ENCODE data around the gene MLF2. TPM values are rescaled to one million over a fixed set of nuclear protein-coding genes. Genes with fewer than 3 reads are reported as not detected.

MLF2 gene
- total RNA-seq, 1 experiment from 2014 or later = 278 TPM

DNA sequence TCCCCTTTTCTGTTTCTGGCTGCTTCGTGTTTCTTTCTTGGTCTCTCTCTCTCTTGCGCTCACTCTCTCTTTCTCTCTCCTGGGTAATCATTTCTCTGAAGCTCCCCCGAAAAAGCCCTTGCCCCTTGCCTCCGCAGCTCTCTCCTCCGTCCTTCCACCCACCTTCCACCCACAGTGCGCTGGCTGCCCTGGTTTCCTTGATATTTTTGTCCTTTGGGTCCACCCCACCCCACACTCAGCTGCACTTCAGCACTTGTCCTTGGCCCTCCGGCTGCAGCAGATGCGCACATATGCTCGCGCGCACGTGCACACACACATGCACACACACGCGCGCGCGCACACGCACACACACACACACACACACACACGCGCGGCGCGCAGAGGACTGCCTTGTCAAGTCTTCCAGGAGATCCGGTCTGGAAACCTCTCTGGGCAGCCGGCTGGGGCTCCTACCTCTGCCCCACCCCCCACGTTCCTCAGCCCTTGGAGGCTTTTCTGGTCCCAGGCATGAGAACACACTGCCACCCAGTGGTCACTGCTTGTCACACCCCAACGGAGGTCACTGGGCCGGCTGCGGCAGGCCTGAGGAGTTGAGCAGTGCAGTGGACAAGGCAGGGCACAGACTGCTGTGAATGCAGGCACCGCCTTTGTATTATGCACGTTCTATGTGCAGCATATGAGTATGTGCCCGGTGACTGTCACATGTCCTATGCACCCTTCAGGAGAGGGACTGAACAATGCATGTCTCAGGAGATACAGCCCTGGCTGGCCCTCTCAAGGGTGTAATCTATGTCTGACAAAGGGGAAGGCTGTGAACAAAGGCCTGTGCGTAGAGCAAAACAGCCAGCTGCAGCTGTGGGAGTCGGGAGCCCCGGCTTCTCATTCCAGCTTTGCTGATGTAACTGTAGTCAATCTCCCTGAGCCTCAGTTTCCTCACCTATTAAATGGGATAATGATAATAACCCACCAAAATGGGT is 25.9 kb upstream of the MLF2 start:
- peak; percentile 90 for DNase-seq (ENCODE audit: low read depth)

- DNase-seq (ENCODE audit: low read depth) = no peak
Observed at GRCh38 chr12:6778217-6778573, 25.3 kb upstream of the MLF2 start.

GRCh38 chr12:6777386-6777785 is 24.4 kb upstream of the MLF2 start:
- DNase-seq (ENCODE audit: low read depth) = no peak

- DNase-seq (ENCODE audit: low read depth) = no peak
Observed at GRCh38 chr12:6775185-6776174, 22.5 kb upstream of the MLF2 start.

- DNase-seq (ENCODE audit: low read depth) = no peak
Observed at GRCh38 chr12:6774499-6775062, 21.6 kb upstream of the MLF2 start.

DNA sequence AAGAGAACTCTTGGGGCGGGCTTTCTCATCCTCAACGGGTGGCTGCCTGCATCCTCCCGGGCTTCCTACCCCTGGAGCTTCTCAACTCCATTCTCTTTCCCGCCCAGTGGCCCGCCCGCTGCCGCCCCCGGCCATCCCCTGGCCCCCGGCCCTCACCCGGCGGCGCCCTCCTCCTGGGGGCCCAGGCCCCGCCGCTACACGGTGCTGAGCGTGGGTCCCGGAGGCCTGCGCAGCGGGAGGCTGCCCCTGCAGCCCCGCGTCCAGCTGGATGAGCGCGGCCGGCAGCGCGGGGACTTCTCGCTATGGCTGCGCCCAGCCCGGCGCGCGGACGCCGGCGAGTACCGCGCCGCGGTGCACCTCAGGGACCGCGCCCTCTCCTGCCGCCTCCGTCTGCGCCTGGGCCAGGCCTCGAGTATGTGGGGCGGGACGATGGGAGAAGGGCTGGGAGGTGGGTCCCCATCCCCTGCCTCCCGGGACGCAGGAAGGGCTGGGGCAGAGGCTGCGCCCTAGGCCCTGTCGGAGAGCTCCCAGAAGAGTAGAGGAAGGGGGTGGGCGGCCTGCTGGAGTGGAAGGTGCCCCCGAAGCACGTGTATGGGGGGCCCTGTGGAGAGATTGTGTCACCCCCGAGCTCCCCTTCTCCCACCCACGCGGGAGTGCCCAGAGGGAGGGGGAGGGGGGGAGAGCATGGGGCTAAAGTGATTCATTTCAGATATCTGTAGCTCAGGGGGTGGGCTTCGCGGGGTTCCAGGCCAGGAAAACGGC is 20.8 kb upstream of the MLF2 start:
- DNase-seq (ENCODE audit: low read depth) = no peak

DNA sequence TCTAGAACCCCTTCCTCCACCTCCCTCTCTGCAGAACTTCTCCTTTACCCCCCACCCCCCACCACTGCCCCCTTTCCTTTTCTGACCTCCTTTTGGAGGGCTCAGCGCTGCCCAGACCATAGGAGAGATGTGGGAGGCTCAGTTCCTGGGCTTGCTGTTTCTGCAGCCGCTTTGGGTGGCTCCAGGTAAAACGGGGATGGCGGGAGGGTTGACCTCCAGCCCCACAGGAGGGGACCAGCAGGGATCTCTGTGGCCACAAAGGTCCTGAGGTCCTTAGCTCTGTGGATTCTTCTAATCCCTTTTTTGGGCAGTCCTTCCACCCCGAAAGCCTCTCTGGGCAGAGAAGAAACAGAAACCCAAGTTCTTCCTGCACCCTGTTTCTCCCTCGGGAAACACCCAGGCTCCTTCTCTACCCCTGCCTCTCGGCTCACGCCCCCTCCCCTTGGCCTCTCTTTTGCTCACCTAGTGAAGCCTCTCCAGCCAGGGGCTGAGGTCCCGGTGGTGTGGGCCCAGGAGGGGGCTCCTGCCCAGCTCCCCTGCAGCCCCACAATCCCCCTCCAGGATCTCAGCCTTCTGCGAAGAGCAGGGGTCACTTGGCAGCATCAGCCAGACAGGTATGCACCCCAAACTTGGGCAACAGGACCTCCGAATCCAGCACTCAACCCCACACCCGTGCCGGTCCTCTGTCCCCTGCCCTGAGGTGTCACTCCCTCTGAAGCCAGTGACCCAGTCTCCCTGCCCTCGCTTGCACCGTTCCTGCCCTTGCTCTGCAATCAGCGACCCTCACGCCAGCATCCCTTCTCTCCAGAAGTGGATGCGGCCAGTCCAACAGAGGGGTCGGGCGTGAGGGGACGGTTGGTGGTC is 20.0 kb upstream of the MLF2 start:
- DNase-seq (ENCODE audit: low read depth) = no peak

GRCh38 chr12:6772331-6772695 is 19.4 kb upstream of the MLF2 start, which contains the start of gene LAG3:
LAG3 (plus strand) TSS chr12:6772520; CDS start chr12:6772853, 333 bp downstream.
- DNase-seq (ENCODE audit: low read depth) = no peak

- peak; percentile 22 for DNase-seq (ENCODE audit: low read depth)
Observed at GRCh38 chr12:6771509-6772330, 18.8 kb upstream of the MLF2 start.

- DNase-seq (ENCODE audit: low read depth) = peak; percentile 41
Observed at GRCh38 chr12:6771091-6771495, 18.2 kb upstream of the MLF2 start.

DNA sequence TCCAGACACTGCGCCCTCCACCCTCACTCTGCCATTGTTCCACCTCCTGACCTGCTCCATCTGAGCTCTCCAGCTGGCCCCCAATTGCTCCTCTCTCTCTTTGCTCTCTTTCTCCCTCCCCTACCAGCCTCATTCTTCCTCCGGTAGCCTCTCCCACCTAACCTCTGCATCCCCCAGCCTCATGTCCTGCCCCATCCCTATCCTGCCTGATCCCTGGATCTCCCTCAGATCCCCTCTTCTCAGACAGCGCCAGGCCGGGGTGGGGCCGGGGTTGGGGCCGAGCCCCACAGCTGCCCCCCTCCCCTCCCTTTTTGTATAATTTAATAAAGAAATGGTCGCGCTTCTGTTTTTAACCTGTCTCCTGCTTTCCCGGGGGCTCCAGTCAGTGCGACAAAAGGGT is 17.7 kb upstream of the MLF2 start:
- no peak for DNase-seq (ENCODE audit: low read depth)

GRCh38 chr12:6770094-6770493 is 17.2 kb upstream of the MLF2 start:
- DNase-seq (ENCODE audit: low read depth) = no peak

GRCh38 chr12:6769666-6770065 is 16.7 kb upstream of the MLF2 start:
- no peak for DNase-seq (ENCODE audit: low read depth)

DNA sequence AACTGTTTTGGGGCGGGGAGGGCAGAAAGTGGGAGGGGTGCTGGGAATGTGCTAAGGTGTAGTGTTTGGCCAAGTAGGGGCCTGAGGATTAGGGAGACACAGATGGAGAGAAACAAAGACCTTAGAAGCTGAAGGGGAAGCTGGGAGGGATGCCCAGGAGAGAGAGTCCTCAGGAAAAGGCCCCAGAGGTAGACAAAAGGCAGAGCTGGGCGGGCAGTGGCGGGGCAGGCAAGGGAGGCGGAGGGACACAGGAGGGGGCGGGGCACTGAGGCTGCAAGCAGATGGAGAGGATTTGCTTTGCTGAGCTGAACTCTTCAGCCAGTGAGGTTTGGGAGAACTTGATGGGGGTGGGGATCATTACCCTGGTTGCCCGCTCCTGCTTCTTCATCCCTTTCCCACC is 16.0 kb upstream of the MLF2 start:
- DNase-seq (ENCODE audit: low read depth) = peak; percentile 24

GRCh38 chr12:6768437-6768914 is 15.5 kb upstream of the MLF2 start:
- no peak for DNase-seq (ENCODE audit: low read depth)

GRCh38 chr12:6767353-6768319 is 14.7 kb upstream of the MLF2 start:
- DNase-seq (ENCODE audit: low read depth) = peak; percentile 13

DNA sequence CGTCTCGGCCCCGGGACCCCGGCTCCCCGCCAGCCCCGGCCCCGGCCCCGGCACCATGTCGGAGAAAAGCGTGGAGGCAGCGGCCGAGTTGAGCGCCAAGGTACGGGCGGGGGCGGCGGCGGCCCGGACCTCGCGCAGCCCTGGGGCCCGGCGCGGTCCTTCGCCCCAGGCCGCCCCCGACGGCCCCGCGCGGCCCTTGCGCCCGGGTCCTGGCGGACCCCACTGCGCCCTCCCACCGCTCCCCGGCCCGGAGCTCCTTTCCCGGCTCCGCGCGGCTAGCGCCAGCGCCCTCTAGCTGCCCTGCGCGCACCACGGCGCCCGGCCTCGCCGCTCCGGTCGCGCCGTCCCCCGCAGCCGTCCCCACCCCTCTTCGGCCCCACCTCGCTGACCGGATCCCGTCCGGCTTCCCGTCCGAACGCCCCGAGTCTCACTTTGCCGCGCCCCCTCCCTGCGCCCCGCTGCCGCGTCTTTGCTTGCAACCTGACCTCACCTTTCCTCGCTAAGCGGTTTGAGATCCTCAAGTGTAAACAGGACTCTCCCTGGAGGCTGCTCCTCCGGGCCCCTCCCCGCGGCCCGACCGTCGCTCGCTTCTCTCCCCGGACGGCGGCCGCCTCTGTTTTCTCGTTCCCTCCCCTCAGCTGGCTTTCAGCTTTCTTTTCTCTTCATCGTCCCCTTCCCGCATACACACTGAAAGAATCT is 13.9 kb upstream of the MLF2 start:
- peak; percentile 71 for DNase-seq (ENCODE audit: low read depth)

Data from M059J (cell line).